GM18517 (cell line): ENCODE data around the gene PGAP2.
A peak's percentile ranks its signal among the peaks of the same experiment; 100 is the strongest.
"Not testable (repeated sequence)": the region's sequence is repeated elsewhere in the genome, so short reads cannot be mapped to it uniquely, and the experiment has no call there.

Source experiments
- ATAC-seq: cut with Tn5 transposase; IDR thresholded peaks from one replicate; pipeline ENCODE4 v1.9.1; 2021; ENCODE audit warnings: mild to moderate bottlenecking, moderate library complexity; ENCODE audit not compliant: unreplicated experiment

The PGAP2 gene

DNA sequence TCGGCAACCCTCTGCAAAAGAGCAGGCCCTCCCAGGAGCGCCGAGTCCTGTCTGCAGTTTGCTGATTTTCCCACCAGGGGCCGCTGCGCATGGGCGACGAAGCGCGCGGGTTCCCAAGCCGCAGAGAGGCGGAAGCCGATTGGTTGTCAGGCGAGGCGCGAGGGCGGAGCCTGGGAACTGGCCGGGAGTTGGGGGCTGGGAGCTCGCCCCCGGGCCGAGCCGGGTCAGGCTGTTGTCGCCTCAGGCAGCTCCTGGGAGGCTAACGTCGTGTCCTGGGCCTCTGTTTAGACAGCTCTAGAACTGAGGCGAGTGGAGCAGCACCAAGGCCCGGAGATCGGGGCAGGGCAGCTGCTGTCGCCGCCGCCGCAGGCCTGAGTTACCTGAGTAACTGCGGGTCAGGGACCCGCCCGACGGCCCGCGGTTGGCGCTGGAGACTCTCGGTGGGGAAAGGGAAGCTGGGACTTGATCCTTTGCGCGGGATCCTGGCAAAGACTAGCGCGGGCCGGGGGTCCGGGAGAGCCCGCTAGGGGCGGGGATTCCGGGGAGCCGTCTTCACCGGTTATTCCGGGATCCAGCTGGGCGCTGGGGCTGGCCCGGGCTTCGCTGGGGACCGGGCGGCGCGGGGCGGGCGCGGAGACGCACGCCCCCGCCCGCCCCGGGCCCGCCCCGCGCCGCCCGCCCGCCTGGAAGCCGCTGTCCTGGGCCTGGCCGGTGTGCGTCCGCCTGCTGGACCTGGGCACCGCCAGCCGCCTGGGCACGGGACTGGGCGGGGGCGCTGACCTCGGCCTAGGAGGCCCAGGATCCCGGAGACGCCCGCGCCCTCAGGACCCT lies 46.8 kb downstream of the PGAP2 start, which contains the start of gene STIM1:
Gene STIM1, plus strand, starts transcription at position 688 of the 831 bp plus-strand sequence. CDS start 607 bp downstream, outside the sequence.
- peak; percentile 65 for ATAC-seq

DNA sequence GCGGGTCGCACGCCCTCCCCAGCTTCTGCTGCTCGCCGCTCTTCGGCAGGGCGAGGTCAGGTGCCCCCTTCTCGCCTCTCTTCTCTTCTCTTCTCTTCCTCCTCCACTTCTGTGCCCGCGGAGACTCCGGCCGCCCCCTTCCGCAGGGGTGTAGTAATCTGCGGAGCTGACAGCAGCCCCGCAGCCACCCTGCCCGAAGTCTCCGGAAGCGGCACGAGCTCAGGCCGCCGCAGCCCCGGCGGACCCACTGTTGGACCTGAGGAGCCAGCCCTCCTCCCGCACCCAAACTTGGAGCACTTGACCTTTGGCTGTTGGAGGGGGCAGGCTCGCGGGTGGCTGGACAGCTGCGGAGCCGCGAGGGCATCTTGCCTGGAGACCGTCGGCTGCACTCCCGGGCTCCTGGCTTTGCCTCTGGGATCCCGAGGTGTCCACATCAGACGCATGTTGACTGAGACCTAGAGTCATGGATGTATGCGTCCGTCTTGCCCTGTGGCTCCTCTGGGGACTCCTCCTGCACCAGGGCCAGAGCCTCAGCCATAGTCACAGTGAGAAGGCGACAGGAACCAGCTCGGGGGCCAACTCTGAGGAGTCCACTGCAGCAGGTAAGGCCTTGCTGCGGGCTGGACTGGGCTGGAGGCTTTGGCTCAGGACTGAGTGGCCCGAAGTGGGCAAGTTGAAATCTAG lies 47.6 kb downstream of the PGAP2 start:
- ATAC-seq, result peak; percentile 19

- no peak for ATAC-seq
These were observed 48.6 kb downstream of the PGAP2 start for GRCh38 chr11:3856856-3857553.

DNA sequence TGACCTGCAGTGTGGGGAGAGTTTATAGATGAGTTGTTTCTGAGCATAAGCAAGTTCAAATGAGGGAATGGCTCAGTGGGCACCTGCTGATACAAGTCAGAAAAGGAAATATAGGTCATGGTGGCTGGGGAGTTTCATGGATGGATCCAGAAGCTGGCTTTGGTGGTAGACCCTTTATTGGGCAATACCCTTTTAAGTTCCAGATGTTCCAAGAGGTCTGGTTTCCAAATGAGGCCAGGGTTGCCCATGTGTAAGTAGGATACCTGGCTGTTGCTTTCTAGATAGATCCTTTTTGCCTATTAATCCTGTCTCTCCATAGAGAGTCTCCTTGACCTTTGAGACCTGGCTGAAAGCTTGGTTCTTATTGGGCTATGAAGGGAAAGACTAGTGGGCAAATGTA lies 49.3 kb downstream of the PGAP2 start:
- ATAC-seq, result no peak

- peak; percentile 39 for ATAC-seq
These were observed 51.1 kb downstream of the PGAP2 start for GRCh38 chr11:3859373-3859881.

- no peak for ATAC-seq
These were observed 52.0 kb downstream of the PGAP2 start for GRCh38 chr11:3860375-3860774.

- not testable (repeated sequence) for ATAC-seq
These were observed 52.6 kb downstream of the PGAP2 start for GRCh38 chr11:3860898-3861393.

- no peak for ATAC-seq
These were observed 53.3 kb downstream of the PGAP2 start for GRCh38 chr11:3861683-3862082.

DNA sequence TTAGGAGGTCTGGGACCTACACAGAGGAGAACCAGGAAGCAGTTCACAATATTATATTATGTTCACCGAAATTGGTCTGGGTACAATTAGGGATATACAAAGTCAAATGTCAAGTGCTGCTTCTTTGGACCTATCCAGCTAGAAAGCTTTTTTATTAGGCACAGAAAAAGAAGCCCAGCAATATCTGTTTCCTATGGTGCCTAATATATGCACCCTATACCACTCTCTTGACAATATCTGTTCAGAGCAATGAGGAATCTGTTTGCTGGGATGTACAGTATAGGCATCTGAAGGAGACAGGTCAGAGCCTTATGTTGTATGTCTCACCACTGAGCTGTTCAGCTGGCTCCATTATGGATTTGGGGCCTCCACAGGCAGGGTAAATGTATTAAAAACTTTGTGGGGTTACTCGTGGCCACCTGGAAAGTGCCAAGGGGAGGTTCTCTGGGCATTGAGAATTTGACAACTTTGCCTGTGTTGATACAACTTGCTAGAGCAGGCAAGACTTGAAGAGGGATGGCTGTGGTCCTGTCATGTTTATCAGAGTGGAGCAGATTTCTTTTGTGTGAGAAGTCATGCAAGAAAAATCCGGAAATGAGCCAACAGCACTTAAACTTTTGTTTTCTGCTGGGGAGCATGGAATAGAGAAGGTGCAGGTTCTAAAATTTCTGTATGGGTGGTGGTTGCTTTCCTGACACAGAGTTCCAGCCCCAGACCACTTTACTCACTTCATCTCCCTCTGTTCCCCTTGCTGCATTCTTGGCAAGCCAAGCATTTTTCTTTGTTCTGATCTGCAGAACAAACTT lies 57.2 kb downstream of the PGAP2 start:
- peak; percentile 6 for ATAC-seq

DNA sequence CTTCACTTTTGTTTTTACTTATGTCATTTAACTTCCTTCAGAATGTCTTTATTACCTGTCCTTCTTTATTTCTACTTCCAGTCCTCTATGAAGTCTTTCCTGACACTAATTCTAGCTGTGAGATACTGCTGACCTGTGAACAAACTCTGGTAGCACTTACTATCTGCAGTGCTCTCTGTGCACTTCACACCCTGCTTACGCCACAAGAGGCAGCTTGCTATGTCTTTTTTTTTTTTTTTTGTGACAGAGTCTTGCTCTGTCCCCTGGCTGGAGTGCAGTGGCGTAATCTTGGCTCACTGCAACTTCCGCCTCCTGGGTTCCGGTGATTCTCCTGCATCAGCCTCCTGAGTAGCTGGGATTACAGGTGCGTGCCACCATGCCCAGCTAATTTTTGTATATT lies 57.8 kb downstream of the PGAP2 start:
- ATAC-seq, result peak; percentile 37

GRCh38 chr11:3866836-3867208 lies 58.5 kb downstream of the PGAP2 start:
- no peak for ATAC-seq

- peak; percentile 66 for ATAC-seq
These were observed 59.1 kb downstream of the PGAP2 start for GRCh38 chr11:3867209-3868091.

GRCh38 chr11:3873712-3874349 lies 65.5 kb downstream of the PGAP2 start:
- ATAC-seq, result no peak
